Vagina (tissue), 2 donors: ENCODE results near the gene MPPED1. TPM values are rescaled to one million over a fixed set of nuclear protein-coding genes. Genes with fewer than 3 reads are reported as not detected.

Source experiments
- DNase-seq, 2 donors: peaks; one replicate each; pipeline ENCODE4 v3.0.0-alpha.2; 2017; ENCODE audit errors: extremely low spot score in 2 of 2
- H3K27ac ChIP-seq: fragments of 200-600 bp; sonication (generic); one replicate; pipeline ENCODE4 v1.5.1; 2019
- H3K27me3 ChIP-seq: fragments of 200-600 bp; sonication (generic); one replicate; pipeline ENCODE4 v1.5.1; 2019
- H3K36me3 ChIP-seq, 2 donors: fragments of 200-600 bp; sonication (generic); one replicate each; pipeline ENCODE4 v1.5.1; 2017 to 2019
- H3K4me1 ChIP-seq: fragments of 200-600 bp; sonication (generic); one replicate; pipeline ENCODE4 v1.5.1; 2019
- H3K4me3 ChIP-seq, 2 donors: fragments of 200-600 bp; sonication (generic); 1 replicate in 1 of 2; 2 replicates in 1 of 2; pipeline ENCODE4 v1.5.1; 2016 to 2019
- H3K9me3 ChIP-seq: fragments of 200-600 bp; sonication (generic); one replicate; pipeline ENCODE4 v1.5.1; 2019
- CTCF ChIP-seq, 3 experiments: fragments of 450-650 bp in 2 of 3; fragments of 200-600 bp in 1 of 3; sonication (generic) in 1 of 3; IDR thresholded peaks; one replicate each; pipeline ENCODE4 v1.5.1; 2017 to 2019; ENCODE audit warnings: antibody characterized with exemption in 3 of 3, mild to moderate bottlenecking in 2 of 3, moderate library complexity in 2 of 3
- POLR2A ChIP-seq, 2 donors: fragments of 450-650 bp; IDR thresholded peaks; one replicate each; pipeline ENCODE4 v1.6.1; 2017; ENCODE audit warnings: antibody characterized with exemption in 2 of 2, mild to moderate bottlenecking in 2 of 2, moderate library complexity in 2 of 2
- POLR2AphosphoS5 ChIP-seq, 2 donors: sonication (generic); formaldehyde crosslinking; IDR thresholded peaks; one replicate each; pipeline ENCODE4 v1.9.0; 2017; ENCODE audit warnings: antibody characterized with exemption in 2 of 2, mild to moderate bottlenecking in 2 of 2, low read depth in 1 of 2; ENCODE audit not compliant: insufficient read depth in 1 of 2
- intact Hi-C: fragments of 100-400 bp; cut with DNase I; formaldehyde crosslinking; loops from one replicate; pipeline ENCODE4 v1.15.1; 2023
- total RNA-seq: library from RNA; depleted of rRNA; stranded (reverse); fragments of >200 nt; gene quantifications from one replicate; pipeline ENCODE4 v1.2.3, GENCODE V29; 2016

Gene MPPED1
- total RNA-seq, 1 donor from 2014 or later, result 0.49 TPM

GRCh38 chr22:43520632-43521039, 108.8 kb downstream of the MPPED1 start:
- no peaks in the 10 kb centered on the region for H3K27me3 ChIP-seq
- H3K4me3 ChIP-seq, result no peak overlapping the region
- intact Hi-C loops, result no loop called here
- no peaks in the 10 kb centered on the region for H3K36me3 ChIP-seq
- no peak for DNase-seq
- H3K27ac ChIP-seq, result no peak overlapping the region
- H3K4me1 ChIP-seq, result no peaks in the 10 kb centered on the region
- no peaks in the 10 kb centered on the region for H3K9me3 ChIP-seq
- no peak for TF ChIP-seq POLR2A (IDR thresholded peaks at IDR 0.05)
- no peak for TF ChIP-seq POLR2AphosphoS5 (IDR thresholded peaks at IDR 0.05; ENCODE audit: insufficient read depth in 1 of 2, low read depth in 1 of 2)
- TF ChIP-seq CTCF (IDR thresholded peaks at IDR 0.05), result no peak

DNA sequence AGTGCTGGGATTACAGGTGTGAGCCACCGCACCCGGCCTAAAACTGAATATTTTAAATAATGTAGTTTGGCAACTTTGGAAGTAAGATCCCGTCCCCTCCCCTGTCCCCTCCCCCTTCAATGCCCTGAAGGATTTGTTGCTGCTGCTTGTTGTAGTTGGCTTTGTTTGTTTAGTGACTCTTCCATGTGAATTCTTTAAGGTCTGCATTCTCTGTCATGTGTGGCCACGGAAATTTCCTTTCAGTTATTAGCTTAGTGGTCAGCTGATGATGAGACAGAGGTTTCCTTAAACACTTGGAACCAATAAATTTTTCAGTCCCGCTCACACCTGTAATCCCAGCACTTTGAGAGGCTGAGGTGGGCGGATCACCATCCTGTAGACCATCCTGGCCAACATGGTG, 109.9 kb downstream of the MPPED1 start:
- TF ChIP-seq POLR2AphosphoS5 (IDR thresholded peaks at IDR 0.05; ENCODE audit: insufficient read depth in 1 of 2, low read depth in 1 of 2), result no peak
- no peak for TF ChIP-seq CTCF (IDR thresholded peaks at IDR 0.05)
- no peak for TF ChIP-seq POLR2A (IDR thresholded peaks at IDR 0.05)
- H3K27me3 ChIP-seq, result no peaks in the 10 kb centered on the region
- no peak overlapping the region for H3K4me3 ChIP-seq
- intact Hi-C loops, result no loop called here
- no peak overlapping the region for H3K27ac ChIP-seq
- DNase-seq, result no peak
- no peaks in the 10 kb centered on the region for H3K9me3 ChIP-seq
- no peaks in the 10 kb centered on the region for H3K4me1 ChIP-seq
- H3K36me3 ChIP-seq, result no peaks in the 10 kb centered on the region

- Histone ChIP-seq H3K27ac (no peak overlapping the region), H3K4me1 (peaks cover 7% of the 10 kb centered on the region), H3K36me3 (no peaks in the 10 kb centered on the region), H3K4me3 (no peak overlapping the region), H3K27me3 (no peaks in the 10 kb centered on the region), H3K9me3 (no peaks in the 10 kb centered on the region)
- no peak for TF ChIP-seq POLR2AphosphoS5 (IDR thresholded peaks at IDR 0.05; ENCODE audit: insufficient read depth in 1 of 2, low read depth in 1 of 2)
- TF ChIP-seq CTCF (IDR thresholded peaks at IDR 0.05), result no peak
- no peak for TF ChIP-seq POLR2A (IDR thresholded peaks at IDR 0.05)
- intact Hi-C loops, result no loop called here
- no peak for DNase-seq
These were observed 114.4 kb downstream of the MPPED1 start for GRCh38 chr22:43526117-43526655.

GRCh38 chr22:43526946-43527345, 115.1 kb downstream of the MPPED1 start:
- no peaks in the 10 kb centered on the region for H3K27me3 ChIP-seq
- no peak for TF ChIP-seq POLR2A (IDR thresholded peaks at IDR 0.05)
- H3K27ac ChIP-seq, result no peak overlapping the region
- H3K9me3 ChIP-seq, result no peaks in the 10 kb centered on the region
- no peaks in the 10 kb centered on the region for H3K36me3 ChIP-seq
- peaks cover 7% of the 10 kb centered on the region for H3K4me1 ChIP-seq
- H3K4me3 ChIP-seq, result no peak overlapping the region
- intact Hi-C loops, result no loop called here
- DNase-seq, result no peak

- H3K36me3 ChIP-seq, result no peaks in the 10 kb centered on the region
- peaks cover 7% of the 10 kb centered on the region for H3K4me1 ChIP-seq
- H3K27ac ChIP-seq, result no peak overlapping the region
- no peaks in the 10 kb centered on the region for H3K9me3 ChIP-seq
- no peak overlapping the region for H3K4me3 ChIP-seq
- intact Hi-C loops, result no loop called here
- TF ChIP-seq CTCF (IDR thresholded peaks at IDR 0.05), result no peak
- no peak for DNase-seq
- H3K27me3 ChIP-seq, result no peaks in the 10 kb centered on the region
These were observed 117.0 kb downstream of the MPPED1 start for GRCh38 chr22:43528601-43529360.
